ENCODE data around the gene ROCK2. TPM values are rescaled to one million over a fixed set of nuclear protein-coding genes. Genes with fewer than 3 reads are reported as not detected.

ROCK2 gene
- total RNA-seq, 2 donors from 2014 or later = 29.6 to 32.2 TPM

DNA sequence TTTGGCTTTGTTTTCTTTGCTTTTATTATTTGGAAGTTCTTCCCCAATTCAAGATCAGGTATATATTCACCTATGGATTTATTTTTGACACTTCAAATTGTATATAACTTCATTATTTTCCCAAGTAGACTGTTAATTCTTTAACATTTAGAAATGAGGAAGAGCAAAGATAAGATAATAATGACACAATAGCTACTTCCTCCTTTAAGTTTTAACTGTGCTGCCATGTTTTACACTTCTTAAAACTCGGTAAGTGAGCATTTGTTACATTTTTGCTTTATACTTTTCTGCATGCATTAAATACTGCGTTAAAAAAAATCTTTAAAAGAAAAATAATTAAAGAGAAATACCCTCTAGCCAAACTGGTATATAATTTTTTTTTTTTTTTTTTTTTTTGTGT is 156.7 kb downstream of the ROCK2 start:
- no peaks in the 10 kb centered on the region for H3K9me3 ChIP-seq
- H3K4me3 ChIP-seq = no peak overlapping the region
- TF ChIP-seq POLR2A (IDR thresholded peaks at IDR 0.05) (no peak), POLR2AphosphoS5 (IDR thresholded peaks at IDR 0.05) (no peak)
- TF ChIP-seq, protein P1, sequence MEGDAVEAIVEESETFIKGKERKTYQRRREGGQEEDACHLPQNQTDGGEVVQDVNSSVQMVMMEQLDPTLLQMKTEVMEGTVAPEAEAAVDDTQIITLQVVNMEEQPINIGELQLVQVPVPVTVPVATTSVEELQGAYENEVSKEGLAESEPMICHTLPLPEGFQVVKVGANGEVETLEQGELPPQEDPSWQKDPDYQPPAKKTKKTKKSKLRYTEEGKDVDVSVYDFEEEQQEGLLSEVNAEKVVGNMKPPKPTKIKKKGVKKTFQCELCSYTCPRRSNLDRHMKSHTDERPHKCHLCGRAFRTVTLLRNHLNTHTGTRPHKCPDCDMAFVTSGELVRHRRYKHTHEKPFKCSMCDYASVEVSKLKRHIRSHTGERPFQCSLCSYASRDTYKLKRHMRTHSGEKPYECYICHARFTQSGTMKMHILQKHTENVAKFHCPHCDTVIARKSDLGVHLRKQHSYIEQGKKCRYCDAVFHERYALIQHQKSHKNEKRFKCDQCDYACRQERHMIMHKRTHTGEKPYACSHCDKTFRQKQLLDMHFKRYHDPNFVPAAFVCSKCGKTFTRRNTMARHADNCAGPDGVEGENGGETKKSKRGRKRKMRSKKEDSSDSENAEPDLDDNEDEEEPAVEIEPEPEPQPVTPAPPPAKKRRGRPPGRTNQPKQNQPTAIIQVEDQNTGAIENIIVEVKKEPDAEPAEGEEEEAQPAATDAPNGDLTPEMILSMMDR (IDR thresholded peaks at IDR 0.05) = no peak
- H3K27ac ChIP-seq = no peak overlapping the region
- H3K27me3 ChIP-seq (replicated peaks; ENCODE audit: insufficient read depth) = no peaks in the 10 kb centered on the region
- DNase-seq (ENCODE audit: low spot score) = no peak
- no peaks in the 10 kb centered on the region for H3K36me3 ChIP-seq
- 96% methylated on average over 2 of the region's 2 CpGs for WGBS
- intact Hi-C loops (cut with DNase I) = no loop called here
- no peaks in the 10 kb centered on the region for H3K4me1 ChIP-seq (replicated peaks)

DNA sequence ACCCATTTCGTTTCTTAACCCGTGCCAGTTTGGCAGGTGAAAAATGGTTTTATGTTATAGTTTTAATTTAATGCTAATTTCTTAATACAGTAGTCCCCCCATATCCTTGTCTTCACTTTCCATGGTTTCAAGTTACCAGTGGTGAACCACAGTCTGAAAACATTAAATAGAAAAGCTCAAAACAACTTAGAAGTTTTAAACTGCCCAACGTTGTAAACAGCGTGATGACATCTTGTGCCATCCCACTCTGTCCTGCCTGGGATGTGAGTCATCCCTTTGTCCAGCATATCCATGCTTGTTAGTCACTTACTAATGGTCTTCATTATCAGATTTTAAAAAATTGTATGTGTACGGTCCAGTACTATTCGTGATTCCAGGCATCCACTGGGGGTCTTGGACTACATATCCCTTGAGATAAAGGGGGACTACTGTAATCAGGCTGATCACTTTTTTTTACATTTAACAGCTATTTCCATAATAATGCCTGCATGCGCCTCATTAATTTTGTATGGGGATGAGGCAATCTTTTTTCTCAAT is 157.3 kb downstream of the ROCK2 start:
- WGBS = 83% methylated on average over 7 of the region's 7 CpGs
- no peak for DNase-seq (ENCODE audit: low spot score)
- Histone ChIP-seq H3K27ac (no peak overlapping the region), H3K4me1 (replicated peaks) (no peaks in the 10 kb centered on the region), H3K4me3 (no peak overlapping the region), H3K27me3 (replicated peaks; ENCODE audit: insufficient read depth) (no peaks in the 10 kb centered on the region), H3K36me3 (no peaks in the 10 kb centered on the region), H3K9me3 (no peaks in the 10 kb centered on the region)
- intact Hi-C loops (cut with DNase I) = no loop called here
- TF ChIP-seq POLR2AphosphoS5 (IDR thresholded peaks at IDR 0.05) = no peak
- TF ChIP-seq, protein P1 (IDR thresholded peaks at IDR 0.05) = no peak
- TF ChIP-seq POLR2A (IDR thresholded peaks at IDR 0.05) = no peak

DNA sequence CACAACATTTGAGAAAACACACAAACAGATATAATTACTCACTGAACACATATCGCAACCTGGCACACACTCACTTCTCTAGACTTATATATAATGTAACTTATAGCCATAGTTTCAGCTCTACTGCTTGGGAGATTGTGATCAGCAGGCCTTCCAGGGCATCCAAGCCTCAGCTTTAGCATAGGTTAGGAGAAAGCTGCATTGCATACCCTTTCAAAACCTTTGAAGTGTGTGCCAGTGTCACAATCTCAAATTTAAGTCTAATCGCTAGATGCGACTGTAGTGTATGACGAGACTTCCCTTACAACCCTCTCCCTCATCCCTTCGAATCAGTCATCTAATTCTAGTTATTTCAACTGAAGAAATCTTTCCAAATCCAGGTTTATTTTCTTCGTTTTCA is 158.3 kb downstream of the ROCK2 start:
- intact Hi-C loops (cut with DNase I) = no loop called here
- H3K36me3 ChIP-seq = no peaks in the 10 kb centered on the region
- TF ChIP-seq, protein P1 (IDR thresholded peaks at IDR 0.05) = no peak
- TF ChIP-seq POLR2AphosphoS5 (IDR thresholded peaks at IDR 0.05) (no peak), POLR2A (IDR thresholded peaks at IDR 0.05) (no peak)

DNA sequence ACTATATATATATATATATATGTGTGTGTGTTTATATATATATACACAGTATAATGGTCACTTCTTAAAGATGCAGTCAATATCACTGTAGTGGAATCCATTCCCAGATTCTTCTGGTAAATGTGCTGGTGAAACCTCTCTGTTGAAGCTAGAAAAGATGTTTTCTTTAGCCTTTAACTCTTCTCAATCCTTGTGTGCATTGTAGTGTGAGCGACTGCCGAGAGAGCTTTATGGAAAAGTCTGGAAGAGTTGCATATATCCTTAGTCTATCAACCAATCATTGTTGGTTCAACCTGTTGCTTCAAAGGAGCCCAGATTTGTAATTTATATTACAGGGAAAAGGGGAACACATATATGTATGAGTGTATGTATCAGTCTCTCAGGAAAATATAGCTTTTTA is 161.5 kb downstream of the ROCK2 start:
- DNase-seq (ENCODE audit: low spot score) = no peak
- Histone ChIP-seq H3K4me3 (no peak overlapping the region), H3K36me3 (no peaks in the 10 kb centered on the region), H3K27me3 (replicated peaks; ENCODE audit: insufficient read depth) (no peaks in the 10 kb centered on the region), H3K4me1 (replicated peaks) (no peaks in the 10 kb centered on the region), H3K27ac (no peak overlapping the region), H3K9me3 (no peaks in the 10 kb centered on the region)
- 98% methylated on average over 2 of the region's 2 CpGs for WGBS
- TF ChIP-seq, protein P1 (IDR thresholded peaks at IDR 0.05) = no peak
- TF ChIP-seq POLR2AphosphoS5 (IDR thresholded peaks at IDR 0.05) (no peak), POLR2A (IDR thresholded peaks at IDR 0.05) (no peak)
- intact Hi-C loops (cut with DNase I) = no loop called here

More for the DNA sequence above, 158.3 kb downstream of the ROCK2 start:
- DNase-seq (ENCODE audit: low spot score) = no peak
- Histone ChIP-seq H3K27me3 (replicated peaks; ENCODE audit: insufficient read depth) (no peaks in the 10 kb centered on the region), H3K4me1 (replicated peaks) (no peaks in the 10 kb centered on the region), H3K27ac (no peak overlapping the region), H3K4me3 (no peak overlapping the region), H3K9me3 (no peaks in the 10 kb centered on the region)
- 95% methylated on average over 6 of the region's 6 CpGs for WGBS

DNA sequence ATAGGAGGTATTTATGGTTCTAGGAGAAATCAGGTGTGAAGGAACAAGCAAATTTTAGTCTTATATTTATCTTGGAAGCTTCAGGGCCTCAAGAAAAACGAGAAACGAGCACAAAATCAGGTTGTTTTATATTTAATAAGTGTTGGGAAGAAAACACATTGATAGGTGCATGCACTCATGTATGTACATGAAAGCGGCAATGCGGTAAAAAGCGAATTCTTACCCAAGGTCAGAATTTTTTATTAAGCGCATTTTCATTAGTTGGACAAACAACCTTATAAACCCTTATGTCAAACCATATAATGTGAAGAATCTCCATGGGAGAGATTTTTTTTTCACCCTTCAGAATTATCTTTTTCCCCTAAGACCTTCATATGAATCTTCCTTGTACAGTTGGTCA is 163.8 kb downstream of the ROCK2 start:
- H3K36me3 ChIP-seq = no peaks in the 10 kb centered on the region
- H3K9me3 ChIP-seq = no peaks in the 10 kb centered on the region
- no peak for DNase-seq (ENCODE audit: low spot score)
- no peak overlapping the region for H3K4me3 ChIP-seq
- TF ChIP-seq POLR2A (IDR thresholded peaks at IDR 0.05) (no peak), POLR2AphosphoS5 (IDR thresholded peaks at IDR 0.05) (no peak)
- TF ChIP-seq, protein P1 (IDR thresholded peaks at IDR 0.05) = no peak
- WGBS = 86% methylated on average over 6 of the region's 6 CpGs
- no peaks in the 10 kb centered on the region for H3K4me1 ChIP-seq (replicated peaks)
- intact Hi-C loops (cut with DNase I) = no loop called here
- H3K27me3 ChIP-seq (replicated peaks; ENCODE audit: insufficient read depth) = no peaks in the 10 kb centered on the region
- H3K27ac ChIP-seq = no peak overlapping the region
